Fibroblast of lung (primary cell): ENCODE data around the gene MYH10.

ENCODE experiments used
- EZH2 ChIP-seq: IDR thresholded peaks from 2 replicates; pipeline ENCODE4 v1.5.1; 2012; ENCODE audit warnings: low read length, control low read depth, mild to moderate bottlenecking; ENCODE audit errors: missing control alignments
- TF ChIP-seq, protein P1 (sequence below), 2 donors: IDR thresholded peaks in 1 of 2; conservative IDR thresholded peaks in 1 of 2; 1 replicate in 1 of 2; 2 replicates in 1 of 2; pipeline ENCODE4 v1.5.1; 2011 to 2012; ENCODE audit warnings: low read length in 2 of 2, control low read depth in 1 of 2, inconsistent platforms in 1 of 2, low read depth in 1 of 2, mild to moderate bottlenecking in 1 of 2

DNA sequence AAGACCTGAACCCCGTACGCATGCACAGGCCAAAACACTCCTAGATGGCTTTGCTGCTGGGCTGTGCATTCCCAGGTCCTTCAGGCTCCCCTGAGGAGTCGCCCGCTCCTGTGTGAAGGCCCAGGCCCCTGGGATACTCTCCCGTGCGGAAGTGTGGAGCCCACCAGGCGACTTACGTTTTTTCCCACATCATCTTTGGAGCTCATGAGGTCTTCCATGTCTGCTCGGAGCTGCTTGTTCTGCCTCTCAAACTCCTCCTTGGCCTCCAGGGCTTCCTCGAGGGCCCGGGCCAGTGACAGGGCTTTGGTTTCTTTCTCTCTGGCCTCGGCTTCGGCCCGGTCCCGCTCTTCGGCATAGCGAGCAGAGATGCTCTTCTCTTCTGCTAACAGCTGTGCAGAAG, 138.4 kb downstream of the MYH10 start:
- TF ChIP-seq, protein P1, sequence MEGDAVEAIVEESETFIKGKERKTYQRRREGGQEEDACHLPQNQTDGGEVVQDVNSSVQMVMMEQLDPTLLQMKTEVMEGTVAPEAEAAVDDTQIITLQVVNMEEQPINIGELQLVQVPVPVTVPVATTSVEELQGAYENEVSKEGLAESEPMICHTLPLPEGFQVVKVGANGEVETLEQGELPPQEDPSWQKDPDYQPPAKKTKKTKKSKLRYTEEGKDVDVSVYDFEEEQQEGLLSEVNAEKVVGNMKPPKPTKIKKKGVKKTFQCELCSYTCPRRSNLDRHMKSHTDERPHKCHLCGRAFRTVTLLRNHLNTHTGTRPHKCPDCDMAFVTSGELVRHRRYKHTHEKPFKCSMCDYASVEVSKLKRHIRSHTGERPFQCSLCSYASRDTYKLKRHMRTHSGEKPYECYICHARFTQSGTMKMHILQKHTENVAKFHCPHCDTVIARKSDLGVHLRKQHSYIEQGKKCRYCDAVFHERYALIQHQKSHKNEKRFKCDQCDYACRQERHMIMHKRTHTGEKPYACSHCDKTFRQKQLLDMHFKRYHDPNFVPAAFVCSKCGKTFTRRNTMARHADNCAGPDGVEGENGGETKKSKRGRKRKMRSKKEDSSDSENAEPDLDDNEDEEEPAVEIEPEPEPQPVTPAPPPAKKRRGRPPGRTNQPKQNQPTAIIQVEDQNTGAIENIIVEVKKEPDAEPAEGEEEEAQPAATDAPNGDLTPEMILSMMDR (conservative IDR thresholded peaks at IDR 0.05 in 1 of 2, IDR thresholded peaks at IDR 0.05 in 1 of 2; ENCODE audit: low read depth in 1 of 2, low read length in 2 of 2): no peak
- no peak for TF ChIP-seq EZH2
